Skeletal muscle satellite cell (primary cell): ENCODE results near the gene SSH3.

Experiments
- H3K27me3 ChIP-seq: 2 replicates; pipeline ENCODE4 v1.7.0; 2013; ENCODE audit warnings: low read length; ENCODE audit not compliant: control insufficient read depth, insufficient read depth
- H3K36me3 ChIP-seq: 2 replicates; pipeline ENCODE4 v1.7.0; 2013; ENCODE audit warnings: mild to moderate bottlenecking, control low read depth, low read length; ENCODE audit not compliant: insufficient read depth
- H3K4me1 ChIP-seq: 2 replicates; pipeline ENCODE4 v1.7.0; 2013; ENCODE audit warnings: low read length; ENCODE audit not compliant: control insufficient read depth, insufficient read depth
- H3K4me2 ChIP-seq: 2 replicates; pipeline ENCODE4 v1.7.0; 2013; ENCODE audit warnings: mild to moderate bottlenecking, low read length
- H3K4me3 ChIP-seq: 2 replicates; pipeline ENCODE4 v1.7.0; 2013; ENCODE audit warnings: low read length
- H3K9ac ChIP-seq: 2 replicates; pipeline ENCODE4 v1.7.0; 2013; ENCODE audit warnings: mild to moderate bottlenecking, low read depth, low read length, moderate library complexity
- H3K9me3 ChIP-seq: replicated peaks from 2 replicates; pipeline ENCODE4 v1.7.0; 2013; ENCODE audit warnings: mild to moderate bottlenecking, control low read depth, low read length

The SSH3 gene

GRCh38 chr11:67270256-67271204 lies 32.8 kb upstream of the SSH3 start:
- Histone ChIP-seq H3K9ac (peak overlapping the region; percentile 28), H3K9me3 (no peaks in the 10 kb centered on the region), H3K4me2 (peak overlapping the region; percentile 68), H3K27me3 (no peaks in the 10 kb centered on the region), H3K4me1 (peaks cover 69% of the 10 kb centered on the region), H3K36me3 (peaks cover 11% of the 10 kb centered on the region), H3K4me3 (peak overlapping the region; percentile 27)

GRCh38 chr11:67271205-67271540 lies 32.2 kb upstream of the SSH3 start:
- Histone ChIP-seq H3K4me1 (peaks cover 68% of the 10 kb centered on the region), H3K9me3 (no peaks in the 10 kb centered on the region), H3K27me3 (no peaks in the 10 kb centered on the region), H3K9ac (no peak overlapping the region), H3K4me3 (no peak overlapping the region), H3K4me2 (no peak overlapping the region), H3K36me3 (peaks cover 11% of the 10 kb centered on the region)

- H3K9me3 ChIP-seq: no peaks in the 10 kb centered on the region
- no peaks in the 10 kb centered on the region for H3K27me3 ChIP-seq
- no peak overlapping the region for H3K4me3 ChIP-seq
- peaks cover 73% of the 10 kb centered on the region for H3K4me1 ChIP-seq
- peak overlapping the region; percentile 25 for H3K4me2 ChIP-seq
- H3K36me3 ChIP-seq: peaks cover 11% of the 10 kb centered on the region
- peak overlapping the region; percentile 12 for H3K9ac ChIP-seq
Observed at GRCh38 chr11:67271541-67272284, 31.6 kb upstream of the SSH3 start.

GRCh38 chr11:67272327-67273259 lies 30.7 kb upstream of the SSH3 start:
- Histone ChIP-seq H3K9me3 (no peaks in the 10 kb centered on the region), H3K4me2 (peak overlapping the region; percentile 19), H3K4me3 (no peak overlapping the region), H3K4me1 (peaks cover 77% of the 10 kb centered on the region), H3K9ac (peak overlapping the region; percentile 12), H3K36me3 (peaks cover 11% of the 10 kb centered on the region), H3K27me3 (no peaks in the 10 kb centered on the region)

- H3K27me3 ChIP-seq: no peaks in the 10 kb centered on the region
- peaks cover 74% of the 10 kb centered on the region for H3K4me1 ChIP-seq
- no peak overlapping the region for H3K4me3 ChIP-seq
- no peaks in the 10 kb centered on the region for H3K9me3 ChIP-seq
- peak overlapping the region; percentile 19 for H3K4me2 ChIP-seq
- H3K36me3 ChIP-seq: peaks cover 7% of the 10 kb centered on the region
- no peak overlapping the region for H3K9ac ChIP-seq
Observed at GRCh38 chr11:67273260-67273990, 29.9 kb upstream of the SSH3 start.

GRCh38 chr11:67274768-67275605 lies 28.3 kb upstream of the SSH3 start:
- Histone ChIP-seq H3K4me3 (no peak overlapping the region), H3K4me2 (no peak overlapping the region), H3K4me1 (peaks cover 61% of the 10 kb centered on the region), H3K9me3 (no peaks in the 10 kb centered on the region), H3K27me3 (no peaks in the 10 kb centered on the region), H3K36me3 (peaks cover 19% of the 10 kb centered on the region), H3K9ac (no peak overlapping the region)

GRCh38 chr11:67275606-67276409 lies 27.5 kb upstream of the SSH3 start:
- peaks cover 53% of the 10 kb centered on the region for H3K4me1 ChIP-seq
- peaks cover 28% of the 10 kb centered on the region for H3K36me3 ChIP-seq
- no peaks in the 10 kb centered on the region for H3K9me3 ChIP-seq
- H3K4me3 ChIP-seq: no peak overlapping the region
- no peak overlapping the region for H3K9ac ChIP-seq
- no peak overlapping the region for H3K4me2 ChIP-seq
- H3K27me3 ChIP-seq: no peaks in the 10 kb centered on the region

- peak overlapping the region; percentile 84 for H3K9ac ChIP-seq
- peaks cover 43% of the 10 kb centered on the region for H3K4me1 ChIP-seq
- H3K36me3 ChIP-seq: peaks cover 38% of the 10 kb centered on the region
- H3K4me2 ChIP-seq: peak overlapping the region; percentile 81
- H3K27me3 ChIP-seq: no peaks in the 10 kb centered on the region
- H3K4me3 ChIP-seq: peak overlapping the region; percentile 65
- no peaks in the 10 kb centered on the region for H3K9me3 ChIP-seq
Observed at GRCh38 chr11:67276781-67277230, 26.5 kb upstream of the SSH3 start.

- no peaks in the 10 kb centered on the region for H3K9me3 ChIP-seq
- H3K4me2 ChIP-seq: peak overlapping the region; percentile 81
- H3K27me3 ChIP-seq: no peaks in the 10 kb centered on the region
- H3K36me3 ChIP-seq: peaks cover 42% of the 10 kb centered on the region
- H3K9ac ChIP-seq: peak overlapping the region; percentile 84
- H3K4me1 ChIP-seq: peaks cover 37% of the 10 kb centered on the region
- peak overlapping the region; percentile 65 for H3K4me3 ChIP-seq
Observed at GRCh38 chr11:67277231-67277961, 25.9 kb upstream of the SSH3 start.
